ENCODE data around the gene DCAF8L2. TPM values are rescaled to one million over a fixed set of nuclear protein-coding genes. Genes with fewer than 3 reads are reported as not detected.

DCAF8L2 gene
- total and polyA plus RNA-seq, 2 experiments from 2014 or later: not detected

GRCh38 chrX:27751976-27752375 lies 161.8 kb downstream of the DCAF8L2 start (continued):
- no peak for TF ChIP-seq ZNF462 (CRISPR knock-in tag; IDR thresholded peaks at IDR 0.05)

- Histone ChIP-seq H3K27ac (ENCODE audit: low read depth) (no peak overlapping the region), H3K4me3 (no peak overlapping the region), H3K27me3 (ENCODE audit: insufficient read depth) (no peaks in the 10 kb centered on the region), H3K4me2 (no peak overlapping the region), H2AFZ (no peak overlapping the region), H3K4me1 (ENCODE audit: insufficient read depth) (no peaks in the 10 kb centered on the region), H3F3A (replicated peaks; ENCODE audit: low read depth) (no peaks in the 10 kb centered on the region), H3K9me2 (ENCODE audit: insufficient read depth) (no peaks in the 10 kb centered on the region), H3K79me2 (replicated peaks; ENCODE audit: insufficient read depth) (no peaks in the 10 kb centered on the region), H4K20me1 (replicated peaks; ENCODE audit: insufficient read depth) (no peaks in the 10 kb centered on the region), H3K36me3 (ENCODE audit: insufficient read depth) (no peaks in the 10 kb centered on the region)
- H3K27ac Mint-ChIP-seq: no peak overlapping the region
- H3K4me1 Mint-ChIP-seq: no peaks in the 10 kb centered on the region
- DNase-seq (ENCODE audit: low spot score): no peak
- no peak for ATAC-seq
- no peak overlapping the region for H3K4me3 Mint-ChIP-seq
- peaks cover 5% of the 10 kb centered on the region; the same call in 1 of the 3 replicates for H3K9me3 Mint-ChIP-seq
- no peaks in the 10 kb centered on the region for H3K27me3 Mint-ChIP-seq (ENCODE audit: insufficient read depth, low read depth, poor library complexity)
- no peaks in the 10 kb centered on the region for H3K36me3 Mint-ChIP-seq (ENCODE audit: low read depth)
- TF ChIP-seq POLR2AphosphoS5 (IDR thresholded peaks at IDR 0.05; ENCODE audit: low read depth) (no peak), STAT1 (IDR thresholded peaks at IDR 0.05; ENCODE audit: unreplicated experiment) (no peak), EZH2phosphoT487 (IDR thresholded peaks at IDR 0.05; ENCODE audit: unreplicated experiment) (no peak), ZNF114 (CRISPR knock-in tag; IDR thresholded peaks at IDR 0.05) (no peak), EZH2 (IDR thresholded peaks at IDR 0.05; ENCODE audit: low read depth, unreplicated experiment) (no peak), NANOG (IDR thresholded peaks at IDR 0.05; ENCODE audit: borderline replicate concordance) (no peak), ETS1 (IDR thresholded peaks at IDR 0.05) (no peak), REST (IDR thresholded peaks at IDR 0.05; ENCODE audit: unreplicated experiment) (no peak), CTCF (conservative IDR thresholded peaks at IDR 0.05; ENCODE audit: low read depth in 2 of 2) (no peak), CREB1 (CRISPR knock-in tag; IDR thresholded peaks at IDR 0.05; ENCODE audit: low read depth) (no peak), ZNF331 (CRISPR knock-in tag; IDR thresholded peaks at IDR 0.05; ENCODE audit: low read depth) (no peak)
Observed at GRCh38 chrX:27765718-27766117, 175.6 kb downstream of the DCAF8L2 start.
